ENCODE data around the gene PARP16. TPM values are rescaled to one million over a fixed set of nuclear protein-coding genes. Genes with fewer than 3 reads are reported as not detected.

The PARP16 gene
- total and polyA plus RNA-seq, 9 of the 15 experiments (the other 6 are each of a cell fraction or from before 2014, with no cell fraction given): 3.0 to 9.9 (median 5.8) TPM

DNA sequence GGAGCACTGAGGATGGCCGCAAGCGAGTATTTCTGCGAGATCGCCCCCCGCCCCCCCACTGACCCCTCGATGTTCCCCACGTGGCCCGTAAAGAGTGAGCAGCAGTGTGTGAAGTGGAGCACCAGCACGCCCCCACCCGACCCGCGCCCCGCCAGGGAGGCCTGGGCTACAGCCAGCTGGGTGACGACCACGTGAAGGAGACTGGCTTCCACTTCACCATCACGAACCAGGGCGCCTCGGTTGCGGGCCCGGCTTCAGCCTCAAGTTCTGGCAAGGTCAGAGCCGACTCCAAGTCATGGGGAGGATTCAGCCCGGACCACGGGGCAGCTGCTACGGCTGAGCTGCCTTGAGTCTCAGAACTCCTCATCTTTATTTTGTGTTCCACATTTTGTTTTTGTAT lies 15.4 kb upstream of the PARP16 start:
- no peaks in the 10 kb centered on the region for H3K27me3 ChIP-seq (ENCODE audit: control insufficient read depth in 2 of 2, insufficient read depth in 2 of 2, low read length in 2 of 2)
- in situ Hi-C loops (cut with MboI): no loop called here
- intact Hi-C loops (cut with micrococcal nuclease): loop anchor here (5.0 kb wide), 1 partner anchor 250 kb away; no protein-coding TSS in a partner anchor
- no peak for ATAC-seq
- CTCF ChIA-PET (ENCODE audit: low intra/inter-chr PET ratio): no interaction called here
- POLR2A ChIA-PET: no interaction called here
- FAIRE-seq: no peak
- no peak overlapping the region for H3K4me3 ChIP-seq
- DNase-seq (ENCODE audit: extremely low read depth in 1 of 4, low spot score in 3 of 4): peak in 1 of 4 experiments; percentile 2
- no peak overlapping the region for H2AFZ ChIP-seq (ENCODE audit: low read depth, low read length)
- no peak overlapping the region for H3K4me2 ChIP-seq (ENCODE audit: insufficient read depth, low read length)
- H3K36me3 ChIP-seq (ENCODE audit: control insufficient read depth, insufficient read depth, low read length): no peaks in the 10 kb centered on the region
- H4K20me1 ChIP-seq (replicated peaks; ENCODE audit: control insufficient read depth, insufficient read depth, low read length): no peaks in the 10 kb centered on the region
- H3K27ac ChIP-seq (ENCODE audit: extremely low read depth, low read depth, low read length): no peak overlapping the region
- H3K9me1 ChIP-seq (ENCODE audit: control insufficient read depth, insufficient read depth, low read length): no peaks in the 10 kb centered on the region
- peaks cover 18 to 19% of the 10 kb centered on the region in 2 experiments for H3K4me1 ChIP-seq (replicated peaks in 1 of 2; ENCODE audit: control insufficient read depth in 2 of 2, insufficient read depth in 2 of 2, low read length in 2 of 2)
- no TSS peak for BruUV-seq (replicated peaks)
- H3K79me2 ChIP-seq (ENCODE audit: control insufficient read depth, insufficient read depth, low read length): no peaks in the 10 kb centered on the region
- H3K9ac ChIP-seq (ENCODE audit: insufficient read depth in 1 of 2, low read depth in 2 of 2, low read length in 2 of 2): no peak overlapping the region
- peaks cover 2% of the 10 kb centered on the region; the same call in 1 of the 2 replicates for H3K9me3 ChIP-seq (replicated peaks; ENCODE audit: control insufficient read depth, insufficient read depth, low read depth, low read length)
- 95% methylated on average over 7 of the region's 24 CpGs for WGBS (ENCODE audit: insufficient coverage, low coverage, missing lambda C conversion rate)
- TF ChIP-seq FOXP1 (CRISPR knock-in tag; IDR thresholded peaks at IDR 0.05): no peak
- TF ChIP-seq CBX8 (IDR thresholded peaks at IDR 0.05; ENCODE audit: borderline replicate concordance, extremely low read depth, low read depth, low read length, poor library complexity, severe bottlenecking): no peak
- no peak for TF ChIP-seq HMG20A (CRISPR knock-in tag; conservative IDR thresholded peaks at IDR 0.05)
- TF ChIP-seq ZNF707 (CRISPR knock-in tag; conservative IDR thresholded peaks at IDR 0.05): no peak
- TF ChIP-seq HEY1 (CRISPR knock-in tag; IDR thresholded peaks at IDR 0.05; ENCODE audit: borderline replicate concordance): no peak
- TF ChIP-seq SMAD4 (CRISPR knock-in tag; conservative IDR thresholded peaks at IDR 0.05): no peak
- TF ChIP-seq EHMT2 (IDR thresholded peaks at IDR 0.05): no peak
- no peak for TF ChIP-seq MAFF (IDR thresholded peaks at IDR 0.05; ENCODE audit: low read length)
- TF ChIP-seq, protein P1, sequence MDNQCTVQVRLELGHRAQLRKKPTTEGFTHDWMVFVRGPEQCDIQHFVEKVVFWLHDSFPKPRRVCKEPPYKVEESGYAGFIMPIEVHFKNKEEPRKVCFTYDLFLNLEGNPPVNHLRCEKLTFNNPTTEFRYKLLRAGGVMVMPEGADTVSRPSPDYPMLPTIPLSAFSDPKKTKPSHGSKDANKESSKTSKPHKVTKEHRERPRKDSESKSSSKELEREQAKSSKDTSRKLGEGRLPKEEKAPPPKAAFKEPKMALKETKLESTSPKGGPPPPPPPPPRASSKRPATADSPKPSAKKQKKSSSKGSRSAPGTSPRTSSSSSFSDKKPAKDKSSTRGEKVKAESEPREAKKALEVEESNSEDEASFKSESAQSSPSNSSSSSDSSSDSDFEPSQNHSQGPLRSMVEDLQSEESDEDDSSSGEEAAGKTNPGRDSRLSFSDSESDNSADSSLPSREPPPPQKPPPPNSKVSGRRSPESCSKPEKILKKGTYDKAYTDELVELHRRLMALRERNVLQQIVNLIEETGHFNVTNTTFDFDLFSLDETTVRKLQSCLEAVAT (IDR thresholded peaks at IDR 0.05): no peak
- TF ChIP-seq CHAMP1 (IDR thresholded peaks at IDR 0.05): no peak
- no peak for TF ChIP-seq XRCC4 (IDR thresholded peaks at IDR 0.05; ENCODE audit: extremely low read depth, insufficient read depth, insufficient read length)
- TF ChIP-seq, protein P2, sequence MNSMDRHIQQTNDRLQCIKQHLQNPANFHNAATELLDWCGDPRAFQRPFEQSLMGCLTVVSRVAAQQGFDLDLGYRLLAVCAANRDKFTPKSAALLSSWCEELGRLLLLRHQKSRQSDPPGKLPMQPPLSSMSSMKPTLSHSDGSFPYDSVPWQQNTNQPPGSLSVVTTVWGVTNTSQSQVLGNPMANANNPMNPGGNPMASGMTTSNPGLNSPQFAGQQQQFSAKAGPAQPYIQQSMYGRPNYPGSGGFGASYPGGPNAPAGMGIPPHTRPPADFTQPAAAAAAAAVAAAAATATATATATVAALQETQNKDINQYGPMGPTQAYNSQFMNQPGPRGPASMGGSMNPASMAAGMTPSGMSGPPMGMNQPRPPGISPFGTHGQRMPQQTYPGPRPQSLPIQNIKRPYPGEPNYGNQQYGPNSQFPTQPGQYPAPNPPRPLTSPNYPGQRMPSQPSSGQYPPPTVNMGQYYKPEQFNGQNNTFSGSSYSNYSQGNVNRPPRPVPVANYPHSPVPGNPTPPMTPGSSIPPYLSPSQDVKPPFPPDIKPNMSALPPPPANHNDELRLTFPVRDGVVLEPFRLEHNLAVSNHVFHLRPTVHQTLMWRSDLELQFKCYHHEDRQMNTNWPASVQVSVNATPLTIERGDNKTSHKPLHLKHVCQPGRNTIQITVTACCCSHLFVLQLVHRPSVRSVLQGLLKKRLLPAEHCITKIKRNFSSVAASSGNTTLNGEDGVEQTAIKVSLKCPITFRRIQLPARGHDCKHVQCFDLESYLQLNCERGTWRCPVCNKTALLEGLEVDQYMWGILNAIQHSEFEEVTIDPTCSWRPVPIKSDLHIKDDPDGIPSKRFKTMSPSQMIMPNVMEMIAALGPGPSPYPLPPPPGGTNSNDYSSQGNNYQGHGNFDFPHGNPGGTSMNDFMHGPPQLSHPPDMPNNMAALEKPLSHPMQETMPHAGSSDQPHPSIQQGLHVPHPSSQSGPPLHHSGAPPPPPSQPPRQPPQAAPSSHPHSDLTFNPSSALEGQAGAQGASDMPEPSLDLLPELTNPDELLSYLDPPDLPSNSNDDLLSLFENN (IDR thresholded peaks at IDR 0.05; ENCODE audit: low read depth in 2 of 2, low read length in 2 of 2): no peak
- TF ChIP-seq XRCC3 (IDR thresholded peaks at IDR 0.05): no peak
- no peak for TF ChIP-seq ZNF224 (CRISPR knock-in tag; IDR thresholded peaks at IDR 0.05)
- no peak for TF ChIP-seq NFE2L1 (tag; IDR thresholded peaks at IDR 0.05; ENCODE audit: borderline replicate concordance, low read depth)
- no peak for TF ChIP-seq CBFB (CRISPR knock-in tag; IDR thresholded peaks at IDR 0.05)
- TF ChIP-seq GTF2A2 (tag; IDR thresholded peaks at IDR 0.05): no peak

All from K562 (cell line).